ENCODE results near the gene TUT7.

GRCh38 chr9:86263876-86264275 is 90.3 kb downstream of the TUT7 start:
- no peak for TF ChIP-seq CTCF (IDR thresholded peaks at IDR 0.05)
- TF ChIP-seq NFE2L1 (CRISPR knock-in tag; IDR thresholded peaks at IDR 0.05) = no peak
- no peak for TF ChIP-seq ZNF671 (CRISPR knock-in tag; IDR thresholded peaks at IDR 0.05)
- TF ChIP-seq RELA (CRISPR knock-in tag; IDR thresholded peaks at IDR 0.05; ENCODE audit: borderline replicate concordance) = no peak
